ENCODE data around the gene SLF2.

DNA sequence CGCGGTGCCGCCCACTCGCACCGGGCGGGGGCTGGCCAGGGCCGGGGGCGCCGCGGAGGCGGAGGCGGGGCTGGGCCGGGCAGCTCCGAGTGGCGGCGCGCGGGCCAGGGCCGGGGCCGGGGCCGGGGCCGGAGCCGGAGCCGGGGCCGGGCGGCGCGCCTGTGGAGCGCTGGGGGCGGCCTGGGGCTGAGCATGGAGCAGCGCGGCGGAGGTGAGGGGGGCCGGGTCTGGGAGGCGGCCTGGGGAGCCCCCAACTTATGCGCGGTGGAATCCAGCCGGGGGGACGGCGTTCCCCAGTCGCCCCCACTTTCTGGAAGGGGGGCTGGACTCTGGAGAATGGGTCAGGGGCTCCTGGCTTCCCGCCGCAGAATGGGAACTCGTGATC is 87.0 kb downstream of the SLF2 start, which contains the start of gene LZTS2:
- TF ChIP-seq, protein P1, sequence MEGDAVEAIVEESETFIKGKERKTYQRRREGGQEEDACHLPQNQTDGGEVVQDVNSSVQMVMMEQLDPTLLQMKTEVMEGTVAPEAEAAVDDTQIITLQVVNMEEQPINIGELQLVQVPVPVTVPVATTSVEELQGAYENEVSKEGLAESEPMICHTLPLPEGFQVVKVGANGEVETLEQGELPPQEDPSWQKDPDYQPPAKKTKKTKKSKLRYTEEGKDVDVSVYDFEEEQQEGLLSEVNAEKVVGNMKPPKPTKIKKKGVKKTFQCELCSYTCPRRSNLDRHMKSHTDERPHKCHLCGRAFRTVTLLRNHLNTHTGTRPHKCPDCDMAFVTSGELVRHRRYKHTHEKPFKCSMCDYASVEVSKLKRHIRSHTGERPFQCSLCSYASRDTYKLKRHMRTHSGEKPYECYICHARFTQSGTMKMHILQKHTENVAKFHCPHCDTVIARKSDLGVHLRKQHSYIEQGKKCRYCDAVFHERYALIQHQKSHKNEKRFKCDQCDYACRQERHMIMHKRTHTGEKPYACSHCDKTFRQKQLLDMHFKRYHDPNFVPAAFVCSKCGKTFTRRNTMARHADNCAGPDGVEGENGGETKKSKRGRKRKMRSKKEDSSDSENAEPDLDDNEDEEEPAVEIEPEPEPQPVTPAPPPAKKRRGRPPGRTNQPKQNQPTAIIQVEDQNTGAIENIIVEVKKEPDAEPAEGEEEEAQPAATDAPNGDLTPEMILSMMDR (IDR thresholded peaks at IDR 0.05 in 8 of 11, conservative IDR thresholded peaks at IDR 0.05 in 3 of 11): no peak
- no peak for TF ChIP-seq POLR2AphosphoS5 (IDR thresholded peaks at IDR 0.05)
